GM12873 (cell line): ENCODE measurements around the gene ZNF892.

Source experiments
- TF ChIP-seq, protein P1 (sequence below): IDR thresholded peaks from 2 replicates; pipeline ENCODE4 v1.5.1; 2012; ENCODE audit warnings: low read depth, mild to moderate bottlenecking, moderate library complexity, low read length, control low read depth; ENCODE audit not compliant: insufficient read depth; ENCODE audit errors: missing control alignments

Gene ZNF892

DNA sequence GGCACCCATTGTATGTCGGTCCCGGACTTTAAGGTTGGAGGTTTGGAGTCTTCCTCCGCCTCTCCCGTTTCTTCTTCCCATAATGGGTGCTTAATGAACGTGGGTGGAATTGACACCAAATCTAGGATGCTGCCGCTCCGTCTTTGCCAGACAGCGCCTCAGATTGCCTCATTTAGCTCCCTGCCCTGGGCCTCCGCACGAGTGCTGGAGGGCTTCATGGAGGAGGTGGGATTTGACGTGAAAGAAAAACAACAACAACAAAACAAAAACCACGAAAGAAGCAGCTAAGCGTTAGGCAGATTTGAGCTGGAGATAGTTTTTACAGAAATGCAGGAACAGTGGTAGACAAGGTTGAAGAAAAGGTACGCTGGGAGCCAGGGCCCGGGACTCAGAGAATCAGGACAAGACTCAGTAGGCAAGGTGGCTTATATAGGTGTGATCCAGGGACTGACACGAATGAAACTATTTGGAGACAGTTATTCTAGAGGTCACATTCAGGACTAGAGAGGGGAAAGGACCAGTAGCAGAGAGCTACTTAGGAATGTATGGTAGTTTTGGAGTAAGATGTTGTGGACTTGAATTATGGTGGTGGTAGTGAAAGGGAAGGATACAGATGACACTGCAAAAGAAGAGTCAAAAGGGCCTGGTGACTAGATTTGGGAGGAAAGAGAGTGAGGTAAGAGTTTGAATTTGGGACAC, 41.1 kb upstream of the ZNF892 start:
- TF ChIP-seq, protein P1, sequence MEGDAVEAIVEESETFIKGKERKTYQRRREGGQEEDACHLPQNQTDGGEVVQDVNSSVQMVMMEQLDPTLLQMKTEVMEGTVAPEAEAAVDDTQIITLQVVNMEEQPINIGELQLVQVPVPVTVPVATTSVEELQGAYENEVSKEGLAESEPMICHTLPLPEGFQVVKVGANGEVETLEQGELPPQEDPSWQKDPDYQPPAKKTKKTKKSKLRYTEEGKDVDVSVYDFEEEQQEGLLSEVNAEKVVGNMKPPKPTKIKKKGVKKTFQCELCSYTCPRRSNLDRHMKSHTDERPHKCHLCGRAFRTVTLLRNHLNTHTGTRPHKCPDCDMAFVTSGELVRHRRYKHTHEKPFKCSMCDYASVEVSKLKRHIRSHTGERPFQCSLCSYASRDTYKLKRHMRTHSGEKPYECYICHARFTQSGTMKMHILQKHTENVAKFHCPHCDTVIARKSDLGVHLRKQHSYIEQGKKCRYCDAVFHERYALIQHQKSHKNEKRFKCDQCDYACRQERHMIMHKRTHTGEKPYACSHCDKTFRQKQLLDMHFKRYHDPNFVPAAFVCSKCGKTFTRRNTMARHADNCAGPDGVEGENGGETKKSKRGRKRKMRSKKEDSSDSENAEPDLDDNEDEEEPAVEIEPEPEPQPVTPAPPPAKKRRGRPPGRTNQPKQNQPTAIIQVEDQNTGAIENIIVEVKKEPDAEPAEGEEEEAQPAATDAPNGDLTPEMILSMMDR, result no peak

- TF ChIP-seq, protein P1, result no peak
These were observed 35.4 kb upstream of the ZNF892 start for GRCh38 chr2:95171902-95172301.

DNA sequence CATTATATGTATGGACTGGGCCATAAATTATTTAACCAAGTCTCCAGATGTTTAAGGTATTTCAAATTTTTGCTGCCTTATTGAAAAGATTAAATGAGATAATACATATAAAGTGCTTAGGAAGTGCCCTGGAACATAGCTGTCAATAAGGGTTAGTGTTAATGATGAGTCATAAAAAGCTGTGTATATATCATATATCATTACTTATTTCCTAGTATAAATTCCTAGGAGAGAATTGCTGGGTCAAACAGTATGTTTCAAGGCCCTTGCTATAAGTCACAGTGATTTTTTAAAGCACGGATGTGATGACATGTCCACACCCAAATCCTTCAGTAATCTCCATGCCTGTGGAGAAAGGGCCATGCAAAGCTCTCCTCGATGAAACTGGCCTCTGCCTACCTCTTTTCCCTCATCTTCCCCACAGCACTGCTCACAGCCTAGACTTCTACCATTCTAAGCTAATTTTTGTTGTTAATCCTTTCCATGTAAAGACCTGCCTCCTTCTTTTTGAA, 33.2 kb upstream of the ZNF892 start:
- TF ChIP-seq, protein P1, result no peak

GRCh38 chr2:95179451-95179850, 27.9 kb upstream of the ZNF892 start:
- TF ChIP-seq, protein P1, result no peak

DNA sequence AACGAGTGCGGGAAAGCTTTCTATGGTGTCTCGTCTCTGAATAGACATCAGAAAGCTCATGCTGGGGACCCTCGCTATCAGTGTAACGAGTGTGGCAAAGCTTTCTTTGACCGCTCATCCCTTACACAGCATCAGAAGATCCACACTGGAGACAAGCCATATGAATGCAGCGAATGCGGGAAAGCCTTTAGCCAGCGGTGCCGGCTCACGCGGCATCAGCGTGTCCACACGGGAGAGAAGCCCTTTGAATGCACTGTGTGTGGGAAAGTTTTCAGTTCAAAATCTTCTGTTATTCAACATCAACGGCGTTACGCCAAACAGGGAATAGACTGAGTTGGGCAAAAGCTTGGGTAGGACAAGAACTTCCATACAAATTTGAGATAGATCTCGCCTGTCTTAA, 25.5 kb upstream of the ZNF892 start:
- TF ChIP-seq, protein P1, result no peak

DNA sequence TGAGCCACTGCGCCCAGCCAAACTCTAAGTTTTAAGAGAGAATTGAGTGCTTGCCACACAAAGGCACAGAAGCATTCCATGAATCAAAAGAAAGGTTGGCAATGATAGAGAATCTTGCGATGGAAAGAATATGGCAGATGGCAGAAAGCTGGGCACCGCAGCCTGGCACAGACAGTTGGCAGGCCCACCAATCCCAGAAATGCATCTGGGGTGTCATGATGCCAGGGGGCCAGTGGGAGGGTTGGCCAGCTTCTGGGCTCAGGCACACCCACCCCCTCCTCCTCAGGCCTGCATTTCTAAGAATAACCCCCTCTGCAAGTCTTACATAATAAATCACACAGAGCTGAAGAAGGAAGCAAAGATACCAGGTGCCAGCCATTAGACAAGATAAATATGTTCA, 22.1 kb upstream of the ZNF892 start:
- TF ChIP-seq, protein P1, result no peak

- TF ChIP-seq, protein P1, result no peak
These were observed 21.3 kb upstream of the ZNF892 start for GRCh38 chr2:95185973-95186372.
